Stimulated activated CD8-positive, alpha-beta memory T cell treated with anti-CD3 and anti-CD28 coated beads, Interleukin-7, amount 100 ng/mL, for 1 hour (primary cell): ENCODE data around the gene KIF21B.
A peak's percentile ranks its signal among the peaks of the same experiment; 100 is the strongest.

Experiments used
- DNase-seq, 2 donors: peaks; one replicate each; pipeline ENCODE4 v3.0.0-alpha.2; 2020; ENCODE audit warnings: low read depth in 2 of 2

Gene KIF21B

GRCh38 chr1:201042779-201043461, 19.4 kb upstream of the KIF21B start:
- peak; percentile 40 to 45 for DNase-seq

- no peak for DNase-seq
These were observed 17.5 kb upstream of the KIF21B start for GRCh38 chr1:201041011-201041410.

GRCh38 chr1:201039876-201040275, 16.4 kb upstream of the KIF21B start:
- DNase-seq: no peak

GRCh38 chr1:201039418-201039817, 15.9 kb upstream of the KIF21B start:
- DNase-seq: no peak

GRCh38 chr1:201038186-201038876, 14.8 kb upstream of the KIF21B start:
- DNase-seq: no peak

GRCh38 chr1:201036188-201036842, 12.8 kb upstream of the KIF21B start:
- DNase-seq: no peak

GRCh38 chr1:201034671-201035070, 11.2 kb upstream of the KIF21B start:
- no peak for DNase-seq

- no peak for DNase-seq
These were observed 8.9 kb upstream of the KIF21B start for GRCh38 chr1:201032408-201032807.

GRCh38 chr1:201028461-201028889, 5.0 kb upstream of the KIF21B start:
- DNase-seq: no peak

- DNase-seq: no peak
These were observed 3.3 kb upstream of the KIF21B start for GRCh38 chr1:201026836-201027235.

- no peak for DNase-seq
These were observed 2.7 kb upstream of the KIF21B start for GRCh38 chr1:201026234-201026633.

GRCh38 chr1:201025571-201026002, 2.1 kb upstream of the KIF21B start:
- DNase-seq: no peak

- no peak for DNase-seq
These were observed 1.1 kb upstream of the KIF21B start for GRCh38 chr1:201024625-201024998.

GRCh38 chr1:201023920-201024624, 558 bp upstream of the KIF21B start:
- DNase-seq: no peak

GRCh38 chr1:201022820-201023516, 546 bp downstream of the KIF21B start:
- DNase-seq: no peak

GRCh38 chr1:201022493-201022819, 1.1 kb downstream of the KIF21B start:
- DNase-seq: no peak

GRCh38 chr1:201021630-201022492, 1.7 kb downstream of the KIF21B start:
- no peak for DNase-seq

- DNase-seq: no peak
These were observed 2.5 kb downstream of the KIF21B start for GRCh38 chr1:201020721-201021629.

GRCh38 chr1:201020040-201020591, 3.4 kb downstream of the KIF21B start:
- no peak for DNase-seq
